ENCODE results near the gene TREML2. TPM values are rescaled to one million over a fixed set of nuclear protein-coding genes. Genes with fewer than 3 reads are reported as not detected.

The TREML2 gene
- total and polyA plus RNA-seq, 2 of the 8 experiments (the other 6 are each of a cell fraction or from before 2014, with no cell fraction given), result 0.09 to 0.18 TPM

GRCh38 chr6:41194386-41194785 lies 6.6 kb downstream of the TREML2 start (continued):
- TF ChIP-seq NANOG (IDR thresholded peaks at IDR 0.05; ENCODE audit: insufficient read depth, low read depth, low read length, poor library complexity, severe bottlenecking), result no peak
- TF ChIP-seq MAFK (IDR thresholded peaks at IDR 0.05; ENCODE audit: low read depth, low read length), result no peak
- no peak for TF ChIP-seq KDM4A (IDR thresholded peaks at IDR 0.05; ENCODE audit: low read depth, low read length, severe bottlenecking)
